A673 (cell line): ENCODE results near the gene GOLGA1.

Experiments used
- CTCF ChIP-seq: fragments of 300-800, 200-600 bp; sonication (generic); conservative IDR thresholded peaks from 2 replicates; pipeline ENCODE4 v1.5.1; 2017; ENCODE audit warnings: low read depth, mild to moderate bottlenecking, antibody characterized with exemption, low read length, moderate library complexity, mixed read lengths
- EZH2 ChIP-seq: fragments of 200-600 bp; sonication (generic); IDR thresholded peaks from 2 replicates; pipeline ENCODE4 v1.6.1; 2017; ENCODE audit warnings: borderline replicate concordance, low read depth, mild to moderate bottlenecking, mixed read lengths, antibody characterized with exemption, low read length; ENCODE audit not compliant: poor library complexity, severe bottlenecking

GRCh38 chr9:124878021-124878420 lies 62.9 kb downstream of the GOLGA1 start:
- TF ChIP-seq CTCF = no peak
- no peak for TF ChIP-seq EZH2
